WERI-Rb-1 (cell line): ENCODE measurements around the gene GABRQ.

Source experiments
- DNase-seq: peaks from one replicate; pipeline ENCODE4 v3.0.0-alpha.2; 2020
- H3K27ac ChIP-seq: fragments of 250-450 bp; sonication (Bioruptor Pico); 2 replicates; pipeline ENCODE4 v1.5.1; 2020; ENCODE audit warnings: mild to moderate bottlenecking, moderate library complexity
- H3K27me3 ChIP-seq: fragments of 250-450 bp; sonication (Bioruptor Pico); 2 replicates; pipeline ENCODE4 v1.5.1; 2021; ENCODE audit warnings: mild to moderate bottlenecking, low read depth, moderate library complexity; ENCODE audit not compliant: insufficient read depth, severe bottlenecking
- H3K36me3 ChIP-seq: fragments of 250-450 bp; sonication (Bioruptor Pico); 2 replicates; pipeline ENCODE4 v1.5.1; 2020; ENCODE audit warnings: mild to moderate bottlenecking, moderate library complexity
- H3K4me3 ChIP-seq: 2 replicates; pipeline ENCODE4 v1.5.1; 2011; ENCODE audit warnings: low read depth, mild to moderate bottlenecking, control low read depth, low read length
- H3K9me3 ChIP-seq: fragments of 250-450 bp; sonication (Bioruptor Pico); 2 replicates; pipeline ENCODE4 v1.5.1; 2021; ENCODE audit warnings: mild to moderate bottlenecking, moderate library complexity; ENCODE audit not compliant: severe bottlenecking
- TF ChIP-seq, protein P1 (sequence below): IDR thresholded peaks from 2 replicates; pipeline ENCODE4 v1.5.1; 2011; ENCODE audit warnings: low read depth, mild to moderate bottlenecking, control low read depth, inconsistent platforms, low read length

GABRQ gene

DNA sequence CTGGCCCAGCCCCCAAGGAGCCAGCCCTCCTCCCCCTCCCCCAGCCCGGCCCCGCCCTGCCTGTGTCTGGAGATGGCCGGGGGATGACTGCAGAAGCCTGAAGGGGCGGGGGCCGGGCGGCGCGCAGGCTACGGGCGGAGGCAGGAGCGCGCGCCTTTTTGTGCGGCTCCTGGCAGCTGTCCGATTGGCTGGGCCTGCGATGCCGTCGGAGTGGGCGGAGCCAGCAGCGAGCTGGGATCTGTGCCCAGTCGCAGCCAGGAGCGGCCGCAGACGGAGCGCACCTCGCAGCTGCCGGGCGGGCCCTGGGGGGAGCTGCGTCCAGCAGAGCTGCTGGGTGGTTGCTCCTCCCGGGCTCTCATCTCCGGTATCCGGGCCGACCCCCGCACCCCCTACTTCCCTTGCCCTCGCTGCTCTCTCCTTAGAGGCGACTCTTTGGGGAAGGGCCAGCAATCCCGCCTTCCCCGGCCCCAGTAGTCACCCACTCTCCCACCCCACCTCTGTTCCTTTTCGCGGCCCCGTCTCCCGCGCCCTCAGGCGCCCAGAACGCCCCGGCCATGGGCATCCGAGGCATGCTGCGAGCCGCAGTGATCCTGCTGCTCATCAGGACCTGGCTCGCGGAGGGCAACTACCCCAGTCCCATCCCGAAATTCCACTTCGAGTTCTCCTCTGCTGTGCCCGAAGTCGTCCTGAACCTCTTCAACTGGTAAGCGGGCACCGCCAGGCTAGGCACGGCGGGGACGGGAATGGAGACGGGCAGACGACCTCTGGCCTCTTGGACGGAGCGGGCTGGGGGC lies at the start of gene GABRQ:
Gene GABRQ (plus strand): TSS at position 247 of the 794 bp plus-strand sequence. CDS start 308 bp downstream, at position 555.
- TF ChIP-seq, protein P1, sequence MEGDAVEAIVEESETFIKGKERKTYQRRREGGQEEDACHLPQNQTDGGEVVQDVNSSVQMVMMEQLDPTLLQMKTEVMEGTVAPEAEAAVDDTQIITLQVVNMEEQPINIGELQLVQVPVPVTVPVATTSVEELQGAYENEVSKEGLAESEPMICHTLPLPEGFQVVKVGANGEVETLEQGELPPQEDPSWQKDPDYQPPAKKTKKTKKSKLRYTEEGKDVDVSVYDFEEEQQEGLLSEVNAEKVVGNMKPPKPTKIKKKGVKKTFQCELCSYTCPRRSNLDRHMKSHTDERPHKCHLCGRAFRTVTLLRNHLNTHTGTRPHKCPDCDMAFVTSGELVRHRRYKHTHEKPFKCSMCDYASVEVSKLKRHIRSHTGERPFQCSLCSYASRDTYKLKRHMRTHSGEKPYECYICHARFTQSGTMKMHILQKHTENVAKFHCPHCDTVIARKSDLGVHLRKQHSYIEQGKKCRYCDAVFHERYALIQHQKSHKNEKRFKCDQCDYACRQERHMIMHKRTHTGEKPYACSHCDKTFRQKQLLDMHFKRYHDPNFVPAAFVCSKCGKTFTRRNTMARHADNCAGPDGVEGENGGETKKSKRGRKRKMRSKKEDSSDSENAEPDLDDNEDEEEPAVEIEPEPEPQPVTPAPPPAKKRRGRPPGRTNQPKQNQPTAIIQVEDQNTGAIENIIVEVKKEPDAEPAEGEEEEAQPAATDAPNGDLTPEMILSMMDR, result no peak
- Histone ChIP-seq H3K27ac (no peak within 1 kb of the TSS), H3K4me3 (peak within 1 kb of the TSS; percentile 56), H3K27me3 (peaks cover 24% of the 10 kb centered on the region), H3K9me3 (no peaks in the 10 kb centered on the region), H3K36me3 (peaks cover 12% of the 10 kb centered on the region; the same call in 1 of the 2 replicates)
- peak; percentile 94 for DNase-seq

DNA sequence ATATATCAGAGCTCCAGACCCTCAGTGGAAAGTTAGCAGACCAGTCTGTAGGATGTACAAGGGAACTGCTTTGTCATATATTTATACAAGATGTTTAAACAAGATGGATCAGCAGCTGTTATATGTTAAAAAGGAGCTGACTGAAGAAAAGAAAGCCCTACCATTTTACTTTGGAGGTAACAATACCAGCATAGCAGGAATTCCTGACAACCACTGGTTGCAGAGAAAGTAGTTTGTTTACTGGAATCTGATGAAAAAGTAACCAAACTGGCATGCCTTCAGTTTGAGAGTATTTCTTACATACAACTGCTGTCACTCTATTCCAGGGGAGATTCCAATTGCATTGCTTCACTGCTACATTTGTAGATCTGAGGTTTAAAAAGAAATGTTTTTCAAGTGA lies 49.5 kb upstream of the GABRQ start:
- Histone ChIP-seq H3K27ac (no peak overlapping the region), H3K36me3 (no peaks in the 10 kb centered on the region), H3K27me3 (peaks cover 33% of the 10 kb centered on the region), H3K9me3 (peaks cover 3% of the 10 kb centered on the region), H3K4me3 (no peak overlapping the region)
- DNase-seq, result no peak
- TF ChIP-seq, protein P1, result no peak

DNA sequence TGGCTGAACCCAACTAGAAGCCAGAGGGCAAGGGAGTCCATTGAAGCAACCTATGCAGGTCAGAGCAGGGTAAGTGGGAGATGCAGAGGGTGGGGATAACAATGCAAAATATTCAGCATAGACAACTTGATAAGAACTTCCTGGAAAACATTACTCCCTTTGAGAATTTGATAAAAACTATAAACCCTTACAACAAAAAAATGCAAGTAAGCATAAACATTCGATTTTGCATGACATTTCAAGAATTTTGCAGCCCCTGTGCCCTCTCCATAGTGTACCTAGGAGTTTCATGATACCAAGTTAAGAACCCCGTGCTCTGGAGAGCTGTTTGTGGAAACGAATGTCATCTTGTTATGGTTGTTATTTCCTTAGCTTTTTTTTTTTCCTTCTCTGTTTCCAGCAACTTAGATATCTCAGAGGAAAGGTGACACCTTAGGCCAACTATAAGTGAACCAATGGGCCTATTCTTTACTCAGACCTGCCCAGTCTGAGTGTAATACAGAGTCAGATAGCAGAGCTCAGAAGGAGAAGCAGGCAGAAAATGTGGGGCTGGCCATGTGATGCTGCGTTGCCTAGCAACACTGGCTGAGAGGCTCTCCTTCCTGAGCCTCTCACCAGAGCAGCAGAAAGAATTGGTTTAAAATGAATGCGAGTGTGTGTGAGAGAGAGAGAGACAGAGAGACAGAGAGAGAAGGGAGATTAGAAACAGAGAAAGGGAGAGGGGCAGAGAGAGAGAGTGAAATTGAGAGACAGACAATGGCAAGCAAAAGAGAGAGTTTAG lies 36.7 kb upstream of the GABRQ start:
- no peak for DNase-seq
- TF ChIP-seq, protein P1, result no peak

DNA sequence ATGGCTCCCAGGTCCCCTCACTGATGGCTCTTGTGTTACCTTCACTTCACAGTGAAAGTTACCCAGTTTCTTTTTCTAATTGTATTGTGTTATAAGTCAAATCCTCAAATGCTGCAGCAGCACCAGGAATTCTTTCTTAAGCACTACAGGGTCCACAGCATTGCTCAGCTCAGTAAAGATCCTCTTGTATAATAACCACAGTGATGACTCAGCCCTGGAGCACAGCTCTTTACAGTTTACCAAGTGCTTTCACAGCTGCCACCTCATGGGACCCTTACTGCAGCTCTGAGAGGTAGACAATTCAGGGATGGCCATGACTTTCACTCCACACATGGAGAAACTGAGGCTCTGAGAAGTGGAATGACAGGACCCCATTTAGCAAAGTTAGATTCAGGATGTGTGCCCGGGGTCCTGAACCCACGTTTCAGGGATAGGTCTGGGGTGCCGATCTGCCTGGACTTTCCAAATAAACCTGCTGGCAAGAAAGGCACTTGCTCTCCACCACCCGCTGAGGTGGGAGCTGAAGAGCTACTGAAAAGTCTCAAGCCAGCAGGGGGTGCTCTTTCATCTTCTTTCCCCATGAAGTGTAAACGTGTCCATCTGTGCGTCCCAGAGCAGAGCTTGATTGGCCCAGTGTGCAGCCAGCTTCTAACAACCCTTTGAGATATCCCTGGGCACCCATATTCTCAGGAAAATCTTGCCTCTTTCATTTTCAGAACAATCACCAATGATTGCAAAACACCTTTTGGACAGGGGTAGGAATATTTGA lies 35.7 kb upstream of the GABRQ start:
- peak; percentile 48 for DNase-seq
- Histone ChIP-seq H3K9me3 (peaks cover 4% of the 10 kb centered on the region), H3K27ac (no peak overlapping the region), H3K36me3 (no peaks in the 10 kb centered on the region), H3K4me3 (no peak overlapping the region), H3K27me3 (peaks cover 56% of the 10 kb centered on the region)
- TF ChIP-seq, protein P1, result peak; percentile 67

More for the DNA sequence above, 36.7 kb upstream of the GABRQ start:
- Histone ChIP-seq H3K4me3 (no peak overlapping the region), H3K36me3 (no peaks in the 10 kb centered on the region), H3K27me3 (peaks cover 62% of the 10 kb centered on the region), H3K27ac (no peak overlapping the region), H3K9me3 (peaks cover 1% of the 10 kb centered on the region)

DNA sequence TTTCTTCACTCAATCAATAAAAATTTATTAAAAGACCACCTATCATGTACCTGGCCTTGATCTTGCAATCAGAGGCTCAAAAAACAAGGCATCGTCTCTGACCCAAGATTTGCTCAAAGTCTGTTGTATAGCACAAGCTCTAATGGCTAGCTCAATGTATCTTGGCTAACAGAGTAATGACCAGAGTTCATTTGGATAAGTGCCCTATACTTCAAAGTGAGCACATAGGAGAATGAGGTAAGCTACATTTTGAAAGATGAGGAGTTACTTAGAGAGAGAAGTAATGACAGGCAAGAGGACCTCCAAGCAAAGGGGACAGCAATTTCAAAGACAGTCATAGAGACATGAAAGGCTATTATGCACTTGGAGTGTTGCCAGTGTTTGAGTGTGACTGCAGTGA lies 22.9 kb upstream of the GABRQ start:
- TF ChIP-seq, protein P1, result no peak
- Histone ChIP-seq H3K36me3 (no peaks in the 10 kb centered on the region), H3K9me3 (peaks cover 4% of the 10 kb centered on the region), H3K27me3 (peaks cover 49% of the 10 kb centered on the region), H3K4me3 (no peak overlapping the region), H3K27ac (no peak overlapping the region)
- DNase-seq, result no peak
